ENCODE measurements around the gene FAM240A. TPM values are rescaled to one million over a fixed set of nuclear protein-coding genes. Genes with fewer than 3 reads are reported as not detected.
A peak's percentile ranks its signal among the peaks of the same experiment; 100 is the strongest.

Gene FAM240A
- total RNA-seq, 1 donor from 2014 or later = not detected

- DNase-seq (ENCODE audit: low read depth in 2 of 2) = no peak
Measured at GRCh38 chr3:46626039-46626438, 13.7 kb downstream of the FAM240A start.

GRCh38 chr3:46627078-46627477, 14.8 kb downstream of the FAM240A start:
- no peak for DNase-seq (ENCODE audit: low read depth in 2 of 2)

- no peak for DNase-seq (ENCODE audit: low read depth in 2 of 2)
Measured at GRCh38 chr3:46628901-46629369, 16.6 kb downstream of the FAM240A start.

GRCh38 chr3:46629551-46630517, 17.5 kb downstream of the FAM240A start:
- peak; percentile 38 to 80 for DNase-seq (ENCODE audit: low read depth in 2 of 2)

- DNase-seq (ENCODE audit: low read depth in 2 of 2) = no peak
Measured at GRCh38 chr3:46632792-46633191, 20.5 kb downstream of the FAM240A start.

- no peak for DNase-seq (ENCODE audit: low read depth in 2 of 2)
Measured at GRCh38 chr3:46634856-46635255, 22.5 kb downstream of the FAM240A start.

GRCh38 chr3:46639221-46639620, 26.9 kb downstream of the FAM240A start:
- DNase-seq (ENCODE audit: low read depth in 2 of 2) = no peak

GRCh38 chr3:46640927-46641326, 28.6 kb downstream of the FAM240A start:
- DNase-seq (ENCODE audit: low read depth in 2 of 2) = no peak

GRCh38 chr3:46642971-46643370, 30.6 kb downstream of the FAM240A start:
- no peak for DNase-seq (ENCODE audit: low read depth in 2 of 2)

GRCh38 chr3:46643701-46644100, 31.4 kb downstream of the FAM240A start:
- DNase-seq (ENCODE audit: low read depth in 2 of 2) = no peak

GRCh38 chr3:46646700-46647099, 34.4 kb downstream of the FAM240A start:
- no peak for DNase-seq (ENCODE audit: low read depth in 2 of 2)

GRCh38 chr3:46648096-46648495, 35.8 kb downstream of the FAM240A start:
- no peak for DNase-seq (ENCODE audit: low read depth in 2 of 2)

GRCh38 chr3:46649436-46649835, 37.1 kb downstream of the FAM240A start:
- no peak for DNase-seq (ENCODE audit: low read depth in 2 of 2)

- DNase-seq (ENCODE audit: low read depth in 2 of 2) = no peak
Measured at GRCh38 chr3:46651084-46651483, 38.8 kb downstream of the FAM240A start.

- no peak for DNase-seq (ENCODE audit: low read depth in 2 of 2)
Measured at GRCh38 chr3:46655271-46655670, 42.9 kb downstream of the FAM240A start.

- DNase-seq (ENCODE audit: low read depth in 2 of 2) = no peak
Measured at GRCh38 chr3:46656778-46657556, 44.6 kb downstream of the FAM240A start.

GRCh38 chr3:46659285-46659684, 47.0 kb downstream of the FAM240A start:
- no peak for DNase-seq (ENCODE audit: low read depth in 2 of 2)

- no peak for DNase-seq (ENCODE audit: low read depth in 2 of 2)
Measured at GRCh38 chr3:46660003-46660402, 47.7 kb downstream of the FAM240A start.

GRCh38 chr3:46660543-46661523, 48.5 kb downstream of the FAM240A start:
- no peak for DNase-seq (ENCODE audit: low read depth in 2 of 2)

GRCh38 chr3:46661776-46662766, 49.7 kb downstream of the FAM240A start:
- DNase-seq (ENCODE audit: low read depth in 2 of 2) = no peak
